ENCODE measurements around the gene CD200. TPM values are rescaled to one million over a fixed set of nuclear protein-coding genes. Genes with fewer than 3 reads are reported as not detected.

CD200 gene
- total and polyA plus RNA-seq, 2 of the 4 experiments (the other 2 are of a cell fraction), result 1.1 to 1.7 TPM

DNA sequence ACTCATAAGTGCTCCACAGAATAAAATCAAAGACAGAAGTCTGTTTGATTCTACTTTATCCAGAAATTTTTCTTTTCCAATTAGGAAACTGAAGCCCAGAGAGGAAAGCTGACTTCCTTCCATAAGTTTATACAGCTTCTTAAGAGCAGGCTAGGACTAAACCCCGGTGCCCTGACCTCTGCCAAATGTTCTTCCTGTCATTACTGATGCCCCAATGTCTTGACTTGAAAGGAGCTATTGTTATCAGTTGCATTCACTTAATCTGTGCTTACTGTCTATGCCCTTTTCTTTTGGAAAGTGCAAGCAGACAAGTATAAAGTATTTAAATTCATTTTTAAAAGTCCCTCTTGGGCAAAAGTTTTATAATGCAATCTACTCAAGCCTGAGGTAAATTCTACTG, 18.1 kb downstream of the CD200 start:
- in situ Hi-C loops (cut with MboI; ENCODE audit: low sequenced_read_pairs), result no loop called here
- Histone ChIP-seq H2AK5ac (ENCODE audit: low read depth, low read length) (no peak overlapping the region), H2BK15ac (ENCODE audit: low read depth, low read length) (no peak overlapping the region), H4K8ac (ENCODE audit: low read depth in 2 of 2, low read length in 2 of 2) (no peak overlapping the region), H3K9me3 (ENCODE audit: control insufficient read depth, insufficient read depth, low read length) (no peaks in the 10 kb centered on the region), H2BK20ac (ENCODE audit: low read depth, low read length) (no peak overlapping the region), H3K18ac (ENCODE audit: low read depth, low read length) (no peak overlapping the region), H3K4me2 (ENCODE audit: low read depth, low read length) (no peak overlapping the region), H3K14ac (replicated peaks; ENCODE audit: low read depth, low read length) (no peak overlapping the region), H3K27ac (ENCODE audit: insufficient read depth, low read length) (no peak overlapping the region), H4K5ac (ENCODE audit: low read depth, low read length) (no peak overlapping the region), H3K9ac (ENCODE audit: low read depth, low read length) (no peak overlapping the region), H2AK9ac (replicated peaks; ENCODE audit: low read depth, low read length, poor library complexity) (no peak overlapping the region), H3K27me3 (ENCODE audit: control insufficient read depth, insufficient read depth, low read length) (peaks cover 6% of the 10 kb centered on the region), H2AFZ (replicated peaks; ENCODE audit: low read length, poor library complexity) (no peak overlapping the region), H3K36me3 (ENCODE audit: control insufficient read depth, insufficient read depth, low read length) (peaks cover 2% of the 10 kb centered on the region; the same call in 1 of the 2 replicates), H3K56ac (ENCODE audit: extremely low read depth, insufficient read depth, low read length) (no peak overlapping the region), H4K20me1 (ENCODE audit: insufficient read depth, low read length) (no peaks in the 10 kb centered on the region), H4K91ac (ENCODE audit: insufficient read depth, low read depth, low read length) (no peak overlapping the region), H3K9me1 (ENCODE audit: insufficient read depth, low read length) (no peaks in the 10 kb centered on the region), H3K23ac (ENCODE audit: low read depth, low read length) (no peak overlapping the region), H2BK120ac (ENCODE audit: low read depth, low read length) (no peak overlapping the region), H3K4me3 (ENCODE audit: insufficient read depth, low read depth, low read length) (no peak overlapping the region), H3K4ac (ENCODE audit: low read depth, low read length) (no peak overlapping the region), H3K79me1 (ENCODE audit: low read depth in 1 of 2, low read length in 2 of 2) (no peaks in the 10 kb centered on the region), H2BK5ac (ENCODE audit: low read depth, low read length, poor library complexity, severe bottlenecking) (no peak overlapping the region), H3K4me1 (ENCODE audit: control insufficient read depth, insufficient read depth, low read length) (peaks cover 2% of the 10 kb centered on the region; the same call in 1 of the 2 replicates)
- DNase-seq (no peak), ATAC-seq (ENCODE audit: low read depth) (no peak)
- dilution Hi-C loops (cut with HindIII; ENCODE audit: low sequenced_read_pairs, unreplicated experiment), result no loop called here
- WGBS, 2 experiments (ENCODE audit: extremely low coverage in 2 of 2, insufficient read length in 1 of 2), result no CpG with 5 or more reads among the region's 1 CpG
- TF ChIP-seq, protein P1, sequence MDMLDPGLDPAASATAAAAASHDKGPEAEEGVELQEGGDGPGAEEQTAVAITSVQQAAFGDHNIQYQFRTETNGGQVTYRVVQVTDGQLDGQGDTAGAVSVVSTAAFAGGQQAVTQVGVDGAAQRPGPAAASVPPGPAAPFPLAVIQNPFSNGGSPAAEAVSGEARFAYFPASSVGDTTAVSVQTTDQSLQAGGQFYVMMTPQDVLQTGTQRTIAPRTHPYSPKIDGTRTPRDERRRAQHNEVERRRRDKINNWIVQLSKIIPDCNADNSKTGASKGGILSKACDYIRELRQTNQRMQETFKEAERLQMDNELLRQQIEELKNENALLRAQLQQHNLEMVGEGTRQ (IDR thresholded peaks at IDR 0.05; ENCODE audit: low read depth, low read length), result no peak
- no peak for TF ChIP-seq CHD1 (IDR thresholded peaks at IDR 0.05; ENCODE audit: low read depth, low read length)
- TF ChIP-seq, protein P2, sequence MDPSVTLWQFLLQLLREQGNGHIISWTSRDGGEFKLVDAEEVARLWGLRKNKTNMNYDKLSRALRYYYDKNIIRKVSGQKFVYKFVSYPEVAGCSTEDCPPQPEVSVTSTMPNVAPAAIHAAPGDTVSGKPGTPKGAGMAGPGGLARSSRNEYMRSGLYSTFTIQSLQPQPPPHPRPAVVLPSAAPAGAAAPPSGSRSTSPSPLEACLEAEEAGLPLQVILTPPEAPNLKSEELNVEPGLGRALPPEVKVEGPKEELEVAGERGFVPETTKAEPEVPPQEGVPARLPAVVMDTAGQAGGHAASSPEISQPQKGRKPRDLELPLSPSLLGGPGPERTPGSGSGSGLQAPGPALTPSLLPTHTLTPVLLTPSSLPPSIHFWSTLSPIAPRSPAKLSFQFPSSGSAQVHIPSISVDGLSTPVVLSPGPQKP (IDR thresholded peaks at IDR 0.05; ENCODE audit: borderline replicate concordance, low read depth, low read length), result no peak
- no peak for TF ChIP-seq RCOR1 (IDR thresholded peaks at IDR 0.05; ENCODE audit: insufficient replicate concordance, low read length)
- no peak for TF ChIP-seq RFX5 (IDR thresholded peaks at IDR 0.05; ENCODE audit: low read depth, low read length)
- TF ChIP-seq MAFK (IDR thresholded peaks at IDR 0.05; ENCODE audit: low read depth, low read length), result no peak
- no peak for TF ChIP-seq MXI1 (IDR thresholded peaks at IDR 0.05; ENCODE audit: borderline replicate concordance, low read depth, low read length)
- TF ChIP-seq POLR2A (IDR thresholded peaks at IDR 0.05; ENCODE audit: low read depth, low read length), result no peak
- no peak for TF ChIP-seq MAZ (IDR thresholded peaks at IDR 0.05; ENCODE audit: borderline replicate concordance, low read depth, low read length)
- no peak for TF ChIP-seq FOS (IDR thresholded peaks at IDR 0.05; ENCODE audit: low read depth, low read length)
- TF ChIP-seq CEBPB (IDR thresholded peaks at IDR 0.05; ENCODE audit: low read depth, low read length), result no peak
- ChIA-PET POLR2A (ENCODE audit: unreplicated experiment) (no interaction called here), CTCF (no interaction called here)
- BruUV-seq (replicated peaks), result no TSS peak
- intact Hi-C loops (cut with micrococcal nuclease), result no loop called here

Data from IMR-90 (cell line).